NT2/D1 (cell line): Measurements from ENCODE around the gene HDGFL2.

ENCODE experiments used
- DNase-seq: peaks from one replicate; pipeline ENCODE4 v3.0.0-alpha.2; 2011; ENCODE audit warnings: low read depth, low spot score
- H3K27me3 ChIP-seq: 2 replicates; pipeline ENCODE4 v1.6.0; 2011; ENCODE audit warnings: mild to moderate bottlenecking; ENCODE audit not compliant: insufficient read length, insufficient read depth
- H3K36me3 ChIP-seq: 2 replicates; pipeline ENCODE4 v1.6.1; 2011; ENCODE audit warnings: mild to moderate bottlenecking, low read length, mixed read lengths; ENCODE audit not compliant: insufficient read depth, insufficient read length
- H3K4me1 ChIP-seq: 2 replicates; pipeline ENCODE4 v1.5.1; 2011; ENCODE audit not compliant: insufficient read depth, insufficient read length
- H3K4me3 ChIP-seq: 2 replicates; pipeline ENCODE4 v1.5.1; 2011; ENCODE audit warnings: low read depth; ENCODE audit not compliant: insufficient read length
- H3K9ac ChIP-seq: 2 replicates; pipeline ENCODE4 v1.6.0; 2011; ENCODE audit warnings: low read depth; ENCODE audit not compliant: insufficient read length
- H3K9me3 ChIP-seq: 2 replicates; pipeline ENCODE4 v1.5.1; 2011; ENCODE audit warnings: mild to moderate bottlenecking, low read length; ENCODE audit not compliant: insufficient read depth
- SUZ12 ChIP-seq: IDR thresholded peaks from 2 replicates; pipeline ENCODE4 v1.6.1; 2011; ENCODE audit not compliant: insufficient read length, insufficient read depth; ENCODE audit errors: extremely low read depth
- YY1 ChIP-seq: IDR thresholded peaks from 2 replicates; pipeline ENCODE4 v1.6.1; 2011; ENCODE audit not compliant: insufficient read length, insufficient read depth
- ZNF274 ChIP-seq: IDR thresholded peaks from 2 replicates; pipeline ENCODE4 v1.6.1; 2011; ENCODE audit warnings: mild to moderate bottlenecking, low read depth, low read length

The HDGFL2 gene

DNA sequence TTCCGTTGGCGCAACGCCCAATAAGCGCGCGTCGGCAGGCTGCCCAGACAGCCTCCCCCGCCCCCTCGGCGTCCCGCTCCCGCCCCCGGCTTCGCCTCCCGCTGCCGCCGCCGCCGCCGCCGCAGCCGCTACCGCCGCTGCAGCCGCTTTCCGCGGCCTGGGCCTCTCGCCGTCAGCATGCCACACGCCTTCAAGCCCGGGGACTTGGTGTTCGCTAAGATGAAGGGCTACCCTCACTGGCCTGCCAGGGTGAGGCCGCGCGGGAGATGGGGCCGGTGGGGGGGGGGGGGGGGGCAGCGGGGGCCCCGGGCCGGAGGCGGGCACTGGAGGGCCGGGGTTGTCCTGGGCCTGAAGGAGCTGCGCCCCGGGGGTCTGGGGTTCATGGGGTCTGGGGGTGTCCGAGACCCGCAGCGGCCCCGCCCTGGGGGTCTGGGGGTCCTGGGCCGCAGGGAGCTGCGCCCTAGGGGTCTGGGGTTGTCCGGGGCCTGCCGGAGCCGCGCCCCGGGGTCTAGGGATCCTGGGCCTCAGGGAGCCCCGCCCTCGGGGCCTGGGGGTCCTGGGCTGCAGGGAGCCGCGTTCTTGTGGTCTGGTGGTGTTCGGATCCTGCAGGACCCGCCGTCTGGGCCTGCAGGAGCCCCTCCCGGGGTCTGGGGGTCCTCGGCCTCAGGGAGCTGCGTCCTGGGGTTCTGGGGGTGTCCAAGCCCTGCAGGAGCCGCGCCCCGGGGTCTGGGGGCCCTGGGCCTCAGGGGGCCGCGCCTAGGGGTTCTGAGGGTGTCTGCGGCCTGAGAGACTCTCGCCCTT is at the start of gene HDGFL2:
Gene HDGFL2 (plus strand): TSS at position 124 of the 801 bp plus-strand sequence. CDS start 54 bp downstream, at position 178.
- peaks cover 7% of the 10 kb centered on the region for H3K4me1 ChIP-seq
- peak within 1 kb of the TSS; percentile 85 for H3K4me3 ChIP-seq
- no peak for DNase-seq
- H3K9me3 ChIP-seq: no peaks in the 10 kb centered on the region
- TF ChIP-seq ZNF274: no peak
- H3K36me3 ChIP-seq: peaks cover 23% of the 10 kb centered on the region
- peak within 1 kb of the TSS; percentile 98 for H3K9ac ChIP-seq
- H3K27me3 ChIP-seq: no peaks in the 10 kb centered on the region

DNA sequence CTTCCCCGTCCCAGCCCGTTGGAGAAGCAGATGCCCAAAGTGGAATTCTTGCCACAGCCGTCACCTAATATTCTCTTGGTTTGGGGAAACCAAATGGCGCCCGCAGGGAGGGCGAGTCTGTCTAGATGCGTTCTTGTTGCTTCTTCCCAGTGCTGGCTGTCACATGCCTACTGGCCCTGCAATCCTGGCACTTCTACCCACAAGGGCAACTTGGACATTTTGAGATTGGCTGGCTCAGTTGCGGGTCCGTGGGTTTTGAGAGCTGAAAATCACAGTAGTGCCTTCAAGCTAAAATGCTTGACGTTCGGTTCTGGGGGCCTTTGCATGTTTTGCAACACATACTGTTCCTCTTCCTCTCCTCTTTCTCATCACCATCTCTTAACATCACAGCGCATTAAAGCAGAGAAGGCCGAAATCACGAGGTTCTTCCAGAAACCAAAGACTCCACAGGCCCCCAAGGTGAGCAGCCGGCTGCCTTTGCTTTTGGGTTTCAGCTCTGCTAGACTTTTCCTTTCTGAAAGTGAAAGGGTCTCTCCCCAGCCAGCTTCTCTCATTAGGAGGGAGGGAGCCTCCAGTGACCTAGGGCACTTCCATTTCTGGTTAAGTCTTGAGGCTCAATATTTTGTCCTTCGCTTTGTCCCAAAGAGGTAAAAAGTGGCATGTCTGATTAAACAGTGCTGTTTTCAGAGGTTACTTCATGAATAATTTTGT is 48.5 kb upstream of the HDGFL2 start:
- Histone ChIP-seq H3K4me3 (no peak overlapping the region), H3K36me3 (peaks cover 79% of the 10 kb centered on the region), H3K9me3 (no peaks in the 10 kb centered on the region), H3K9ac (no peak overlapping the region), H3K4me1 (no peaks in the 10 kb centered on the region), H3K27me3 (no peaks in the 10 kb centered on the region)
- TF ChIP-seq SUZ12: no peak
- TF ChIP-seq ZNF274: no peak
- no peak for TF ChIP-seq YY1
- no peak for DNase-seq

DNA sequence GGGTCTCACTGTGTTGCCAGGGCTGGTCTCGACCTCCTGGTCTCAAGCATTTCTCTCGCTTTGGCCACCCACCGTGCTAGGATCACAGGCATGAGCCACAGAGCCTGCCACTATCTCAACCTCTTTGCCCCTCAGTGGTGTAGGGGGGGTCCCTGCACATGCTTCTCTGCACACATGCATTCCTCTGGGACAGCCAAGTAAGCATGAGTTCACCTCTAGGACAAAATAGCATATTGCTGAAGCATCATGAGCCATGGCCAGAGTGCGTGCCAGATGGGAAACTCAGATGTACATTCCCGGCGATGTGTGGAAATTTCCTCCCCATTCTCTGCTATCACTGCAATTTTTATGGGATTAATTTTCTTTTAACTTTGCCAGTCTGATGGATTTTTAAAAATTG is 46.6 kb upstream of the HDGFL2 start:
- H3K4me3 ChIP-seq: no peak overlapping the region
- DNase-seq: no peak
- no peaks in the 10 kb centered on the region for H3K4me1 ChIP-seq
- peaks cover 82% of the 10 kb centered on the region for H3K36me3 ChIP-seq
- no peaks in the 10 kb centered on the region for H3K9me3 ChIP-seq
- no peak overlapping the region for H3K9ac ChIP-seq
- TF ChIP-seq ZNF274 (no peak), SUZ12 (no peak), YY1 (no peak)
- no peaks in the 10 kb centered on the region for H3K27me3 ChIP-seq

DNA sequence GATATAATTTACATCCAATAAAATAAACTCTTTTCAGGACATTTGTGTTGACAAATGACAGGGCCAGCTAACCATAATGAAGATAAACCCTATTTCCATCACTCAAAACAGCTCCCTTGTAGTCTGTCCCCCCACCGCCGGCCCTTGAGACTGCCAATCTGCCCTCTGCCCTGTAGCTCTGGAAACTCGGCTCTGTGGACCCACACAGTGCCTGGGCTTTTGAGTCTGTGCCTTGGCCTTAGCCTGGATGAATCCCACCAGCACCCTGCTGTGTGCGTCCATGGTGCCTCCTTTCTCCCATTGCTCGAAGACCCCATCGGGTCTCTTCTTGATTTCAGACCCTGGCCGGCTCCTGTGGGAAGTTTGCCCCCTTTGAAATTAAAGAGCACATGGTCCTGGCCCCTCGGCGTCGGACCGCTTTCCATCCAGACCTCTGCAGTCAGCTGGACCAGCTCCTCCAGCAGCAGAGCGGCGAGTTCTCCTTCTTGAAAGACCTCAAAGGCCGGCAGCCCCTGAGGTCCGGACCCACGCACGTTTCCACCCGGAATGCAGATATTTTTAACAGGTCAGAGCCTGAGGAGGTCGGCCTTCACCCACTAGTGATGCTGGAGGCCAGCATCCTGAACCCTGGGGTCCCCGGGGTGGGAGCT is 43.6 kb upstream of the HDGFL2 start:
- Histone ChIP-seq H3K27me3 (no peaks in the 10 kb centered on the region), H3K9ac (no peak overlapping the region), H3K4me3 (no peak overlapping the region), H3K9me3 (no peaks in the 10 kb centered on the region), H3K36me3 (peaks cover 84% of the 10 kb centered on the region), H3K4me1 (peaks cover 3% of the 10 kb centered on the region)
- DNase-seq: no peak
- no peak for TF ChIP-seq ZNF274
- TF ChIP-seq SUZ12: no peak
- no peak for TF ChIP-seq YY1

DNA sequence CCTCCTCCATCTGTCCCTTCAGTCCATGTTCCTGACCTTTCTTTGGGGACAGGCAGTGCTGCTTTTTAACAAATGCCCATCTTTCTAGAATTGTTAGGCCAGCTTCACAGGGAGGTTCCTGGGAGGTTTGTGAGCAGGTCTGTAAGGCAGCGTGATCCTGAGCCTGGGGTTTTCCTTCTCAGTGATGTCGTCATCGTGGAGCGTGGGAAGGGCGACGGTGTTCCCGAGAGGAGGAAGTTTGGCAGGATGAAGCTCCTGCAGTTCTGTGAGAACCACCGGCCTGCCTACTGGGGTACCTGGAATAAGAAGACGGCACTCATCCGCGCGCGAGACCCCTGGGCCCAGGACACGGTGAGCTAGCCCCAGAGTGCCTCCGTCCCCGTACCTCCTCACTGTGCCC is 42.8 kb upstream of the HDGFL2 start:
- no peak for DNase-seq
- Histone ChIP-seq H3K4me3 (no peak overlapping the region), H3K4me1 (peaks cover 3% of the 10 kb centered on the region), H3K36me3 (peaks cover 83% of the 10 kb centered on the region), H3K9ac (no peak overlapping the region), H3K27me3 (no peaks in the 10 kb centered on the region), H3K9me3 (no peaks in the 10 kb centered on the region)
- TF ChIP-seq ZNF274 (no peak), YY1 (no peak), SUZ12 (no peak)

DNA sequence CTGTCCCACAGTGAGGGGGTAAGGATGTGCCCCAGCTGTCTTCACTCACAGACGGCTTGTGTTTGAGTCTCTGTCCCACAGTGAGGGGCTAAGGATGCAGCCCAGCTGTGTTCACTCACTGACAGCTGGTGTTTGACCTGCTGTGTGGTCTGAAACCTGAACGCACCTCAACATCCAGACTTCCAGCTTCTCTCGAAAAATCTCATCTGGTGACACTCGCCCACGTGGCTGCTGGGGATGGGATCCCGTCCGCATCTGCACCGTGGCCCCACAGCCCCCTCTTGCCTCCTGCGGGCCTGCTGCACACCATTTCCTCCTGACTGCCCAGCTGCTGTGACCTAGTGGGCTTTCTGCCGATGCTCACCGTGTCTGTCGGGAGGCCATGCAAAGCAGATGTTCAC is 42.3 kb upstream of the HDGFL2 start:
- Histone ChIP-seq H3K4me1 (peaks cover 3% of the 10 kb centered on the region), H3K9ac (no peak overlapping the region), H3K9me3 (no peaks in the 10 kb centered on the region), H3K27me3 (no peaks in the 10 kb centered on the region), H3K36me3 (peaks cover 86% of the 10 kb centered on the region), H3K4me3 (no peak overlapping the region)
- no peak for TF ChIP-seq ZNF274
- TF ChIP-seq SUZ12: no peak
- no peak for TF ChIP-seq YY1
- DNase-seq: no peak

DNA sequence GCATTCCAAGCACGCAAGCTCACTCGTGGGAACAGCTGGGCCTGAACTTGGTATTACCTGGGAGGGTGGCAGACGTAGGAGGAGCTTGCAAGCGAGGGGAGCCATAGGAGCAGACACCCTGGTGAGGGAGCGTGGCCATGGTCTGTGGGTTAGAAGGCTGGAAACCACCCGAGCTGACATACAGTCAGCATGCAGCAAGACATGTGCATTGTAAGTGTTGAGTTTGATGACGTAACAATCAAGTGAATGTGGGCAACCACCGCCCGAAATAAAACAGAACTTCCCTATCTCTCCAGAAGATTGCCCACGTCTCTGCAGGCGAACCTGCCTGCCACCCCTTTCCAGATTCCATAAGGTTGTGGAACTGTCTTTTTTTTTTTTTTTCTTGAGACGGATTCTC is 41.3 kb upstream of the HDGFL2 start:
- DNase-seq: no peak
- Histone ChIP-seq H3K4me3 (no peak overlapping the region), H3K9ac (no peak overlapping the region), H3K4me1 (peaks cover 3% of the 10 kb centered on the region), H3K9me3 (no peaks in the 10 kb centered on the region), H3K36me3 (peaks cover 84% of the 10 kb centered on the region), H3K27me3 (no peaks in the 10 kb centered on the region)
- no peak for TF ChIP-seq YY1
- no peak for TF ChIP-seq SUZ12
- TF ChIP-seq ZNF274: no peak
